PC-3 (cell line): ENCODE data around the gene DNM2. TPM values are rescaled to one million over a fixed set of nuclear protein-coding genes. Genes with fewer than 3 reads are reported as not detected.

Experiments
- ATAC-seq: fragments of 200-7000 bp; cut with Tn5 transposase; 2 replicates; pipeline ENCODE4 v1.9.1; 2020; ENCODE audit warnings: mild to moderate bottlenecking, moderate library complexity
- BruUV-seq: library from RNA; stranded (reverse); fragments of 400-500 nt; replicated peaks from 2 replicates; lab custom pipeline; 2021; lab: Mats Ljungman, UMichigan
- CTCF ChIA-PET: fragments of 300-600 bp; sonication (Branson Sonifier 250); formaldehyde crosslinking; loops from one replicate; lab custom pipeline; 2022; ENCODE audit warnings: antibody characterized with exemption; lab: Charles Lee
- POLR2A ChIA-PET: fragments of 300-600 bp; sonication (Branson Sonifier 250); formaldehyde crosslinking; loops from one replicate; lab custom pipeline; 2022; ENCODE audit warnings: antibody characterized with exemption; ENCODE audit not compliant: unreplicated experiment; lab: Charles Lee
- DNase-seq: peaks from one replicate; pipeline ENCODE4 v3.0.0-alpha.2; 2015
- H2AFZ ChIP-seq: fragments of 300-600 bp; sonication (generic); 2 replicates; pipeline ENCODE4 v1.6.0; 2016; ENCODE audit warnings: antibody characterized with exemption, low read length
- H3F3A ChIP-seq: fragments of 300-600 bp; sonication (generic); one replicate; pipeline ENCODE4 v1.6.0; 2017; ENCODE audit warnings: antibody characterized with exemption, low read length, control low read depth, mild to moderate bottlenecking; ENCODE audit not compliant: unreplicated experiment
- H3K27ac ChIP-seq: fragments of 300-600 bp; sonication (generic); 2 replicates; pipeline ENCODE4 v1.5.1; 2016; ENCODE audit warnings: mild to moderate bottlenecking, low read length
- H3K27me3 ChIP-seq: fragments of 300-600 bp; sonication (generic); 2 replicates; pipeline ENCODE4 v1.6.1; 2016; ENCODE audit warnings: low read length, mixed read lengths
- H3K36me3 ChIP-seq: fragments of 300-600 bp; sonication (generic); 2 replicates; pipeline ENCODE4 v1.6.1; 2016; ENCODE audit warnings: low read depth, mixed run types, low read length, mixed read lengths
- H3K4me1 ChIP-seq: fragments of 300-600 bp; sonication (generic); 2 replicates; pipeline ENCODE4 v1.5.1; 2016; ENCODE audit warnings: low read length; ENCODE audit not compliant: insufficient read depth
- H3K4me2 ChIP-seq: fragments of 300-600 bp; sonication (generic); 2 replicates; pipeline ENCODE4 v1.6.0; 2016; ENCODE audit warnings: low read length
- H3K4me3 ChIP-seq: fragments of 300-600 bp; sonication (generic); 2 replicates; pipeline ENCODE4 v1.5.1; 2016; ENCODE audit warnings: mild to moderate bottlenecking, low read length, mixed read lengths
- H3K79me2 ChIP-seq: fragments of 300-600 bp; sonication (generic); 2 replicates; pipeline ENCODE4 v1.6.1; 2017; ENCODE audit warnings: low read length, mixed read lengths
- H3K9ac ChIP-seq: fragments of 300-600 bp; sonication (generic); 2 replicates; pipeline ENCODE4 v1.6.0; 2016; ENCODE audit warnings: mild to moderate bottlenecking, low read length
- H3K9me2 ChIP-seq: fragments of 300-600 bp; sonication (generic); replicated peaks from 2 replicates; pipeline ENCODE4 v1.6.1; 2016; ENCODE audit warnings: mixed run types, low read length, mixed read lengths
- H3K9me3 ChIP-seq: fragments of 300-600 bp; sonication (generic); 2 replicates; pipeline ENCODE4 v1.6.1; 2016; ENCODE audit warnings: low read length, mixed read lengths
- H4K20me1 ChIP-seq: fragments of 300-600 bp; sonication (generic); 2 replicates; pipeline ENCODE4 v1.6.1; 2016; ENCODE audit warnings: low read length, mixed read lengths
- CTCF ChIP-seq: fragments of 300-600 bp; sonication (generic); conservative IDR thresholded peaks from 2 replicates; pipeline ENCODE4 v1.5.1; 2017; ENCODE audit warnings: antibody characterized with exemption, low read depth, mild to moderate bottlenecking, low read length
- EZH2 ChIP-seq: fragments of 300-600 bp; sonication (generic); IDR thresholded peaks from one replicate; pipeline ENCODE4 v1.6.1; 2017; ENCODE audit warnings: antibody characterized with exemption, mild to moderate bottlenecking, low read length; ENCODE audit not compliant: unreplicated experiment
- EZH2phosphoT487 ChIP-seq: fragments of 300-600 bp; sonication (generic); IDR thresholded peaks from 2 replicates; pipeline ENCODE4 v1.6.1; 2018; ENCODE audit warnings: mild to moderate bottlenecking, antibody characterized with exemption, low read length, borderline replicate concordance
- intact Hi-C: fragments of 100-400 bp; cut with micrococcal nuclease; formaldehyde crosslinking; loops from 2 replicates; pipeline ENCODE4 v1.9.0; 2023
- total RNA-seq: library from RNA; depleted of rRNA; stranded (reverse); fragments of >200 nt; gene quantifications from 2 replicates; pipeline ENCODE4 v1.2.3, GENCODE V29; 2014

DNM2 gene
- total RNA-seq, 1 experiment from 2014 or later: 150 TPM

GRCh38 chr19:10871711-10872545 lies 154.0 kb downstream of the DNM2 start:
- BruUV-seq: no TSS peak
- Histone ChIP-seq H3K9me2 (no peaks in the 10 kb centered on the region), H2AFZ (peak overlapping the region; percentile 69), H3K36me3 (no peaks in the 10 kb centered on the region), H3K4me2 (peak overlapping the region; percentile 80), H4K20me1 (no peaks in the 10 kb centered on the region), H3F3A (no peaks in the 10 kb centered on the region), H3K79me2 (peaks cover 51% of the 10 kb centered on the region), H3K4me3 (peak overlapping the region; percentile 84), H3K9me3 (no peaks in the 10 kb centered on the region), H3K27me3 (no peaks in the 10 kb centered on the region), H3K27ac (peak overlapping the region; percentile 31), H3K4me1 (peaks cover 8% of the 10 kb centered on the region; the same call in 1 of the 2 replicates), H3K9ac (peak overlapping the region; percentile 93)
- DNase-seq (peak; percentile 19), ATAC-seq (no peak; the same call in 1 of the 2 replicates)
- ChIA-PET CTCF (interaction anchor here (0.5 to 2.1 kb wide), 5 partner anchors 27 to 172 kb away, joined by 3 to 25 read pairs (median 3); partner anchors contain the start of gene TMED1), POLR2A (no interaction called here)
- intact Hi-C loops: loop anchor here (1.0 to 5.0 kb wide), 3 partner anchors 25 to 45 kb away; partner anchors contain the start of gene TMED1
- TF ChIP-seq EZH2: no peak
- TF ChIP-seq EZH2phosphoT487: no peak
- no peak for TF ChIP-seq CTCF

GRCh38 chr19:10872546-10873107 lies 154.7 kb downstream of the DNM2 start:
- DNase-seq (peak; percentile 19), ATAC-seq (no peak)
- Histone ChIP-seq H4K20me1 (no peaks in the 10 kb centered on the region), H3K4me3 (peak overlapping the region; percentile 84), H2AFZ (peak overlapping the region; percentile 69), H3K27ac (peak overlapping the region; percentile 31; the same call in 1 of the 2 replicates), H3K9ac (peak overlapping the region; percentile 93), H3K27me3 (no peaks in the 10 kb centered on the region), H3K4me2 (peak overlapping the region; percentile 80), H3K36me3 (no peaks in the 10 kb centered on the region), H3K9me3 (no peaks in the 10 kb centered on the region), H3K4me1 (peaks cover 8% of the 10 kb centered on the region; the same call in 1 of the 2 replicates), H3K9me2 (no peaks in the 10 kb centered on the region), H3F3A (no peaks in the 10 kb centered on the region), H3K79me2 (peaks cover 56% of the 10 kb centered on the region)
- intact Hi-C loops: loop anchor here (2.0 to 5.0 kb wide), 2 partner anchors 24 to 45 kb away; no protein-coding TSS in a partner anchor
- TSS peak; percentile 35 for BruUV-seq
- TF ChIP-seq CTCF: no peak
- POLR2A ChIA-PET: no interaction called here
- CTCF ChIA-PET: interaction anchor here (0.5 to 1.1 kb wide), 3 partner anchors 26 to 59 kb away, joined by 3 to 16 read pairs (median 3); no protein-coding TSS in a partner anchor
